Measurements from ENCODE around the gene FGD4.

FGD4 gene

DNA sequence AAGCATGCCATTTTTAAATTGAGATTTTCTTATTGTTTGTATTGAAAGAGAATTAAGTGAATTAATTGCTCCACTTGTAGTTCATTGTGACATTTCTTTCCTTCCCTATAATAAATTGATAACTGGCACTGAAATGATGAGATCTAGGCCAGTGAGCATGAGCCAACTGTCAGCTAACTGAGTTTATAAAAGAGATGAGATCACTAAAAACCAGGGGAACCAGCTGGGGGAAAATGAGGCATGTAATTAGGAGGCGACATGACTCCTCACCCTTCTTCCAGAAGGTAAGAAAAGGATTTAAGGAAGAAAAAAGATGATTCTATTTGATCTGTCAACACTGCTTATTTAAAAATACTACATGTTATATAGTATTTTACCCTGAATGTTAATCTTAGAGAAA lies 175.2 kb downstream of the FGD4 start:
- no peak for DNase-seq

DNA sequence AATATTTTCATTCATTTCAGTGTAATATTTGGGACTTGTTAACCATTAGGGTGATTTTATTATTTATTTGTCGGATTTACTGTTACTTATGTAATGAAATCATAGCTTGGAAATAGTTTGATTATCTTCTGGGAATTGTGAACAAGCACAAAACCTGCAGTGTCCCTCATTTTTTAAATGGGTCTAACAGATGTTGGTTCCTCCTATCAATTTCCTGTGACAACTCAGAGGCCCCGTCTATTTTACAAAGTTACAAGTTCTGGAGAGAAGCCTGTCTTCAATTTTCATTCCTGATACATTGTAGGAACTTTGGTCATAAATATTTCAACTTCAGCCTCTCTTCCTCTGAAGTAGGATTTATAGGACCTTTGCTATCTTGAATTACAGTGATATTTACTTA lies 178.0 kb downstream of the FGD4 start:
- DNase-seq: no peak

DNA sequence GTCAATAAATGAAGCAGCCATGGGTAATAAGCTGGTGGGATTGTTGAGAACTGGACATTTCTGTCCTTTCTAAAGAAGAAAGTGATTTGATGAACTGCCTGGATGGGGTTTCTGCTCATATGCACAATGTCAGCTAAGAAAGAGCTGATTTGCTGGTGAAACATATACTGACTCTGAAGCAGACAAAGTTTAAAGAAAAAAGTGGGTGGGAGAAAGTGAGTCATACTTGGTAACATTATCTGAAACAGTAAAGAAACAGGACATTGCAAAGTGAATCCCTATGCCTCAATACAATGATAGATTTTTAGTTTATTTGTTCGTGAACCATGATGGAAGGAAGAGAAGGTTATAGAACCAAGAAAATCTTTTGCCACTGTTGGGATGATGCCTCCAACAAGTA lies 184.2 kb downstream of the FGD4 start:
- no peak for DNase-seq

DNA sequence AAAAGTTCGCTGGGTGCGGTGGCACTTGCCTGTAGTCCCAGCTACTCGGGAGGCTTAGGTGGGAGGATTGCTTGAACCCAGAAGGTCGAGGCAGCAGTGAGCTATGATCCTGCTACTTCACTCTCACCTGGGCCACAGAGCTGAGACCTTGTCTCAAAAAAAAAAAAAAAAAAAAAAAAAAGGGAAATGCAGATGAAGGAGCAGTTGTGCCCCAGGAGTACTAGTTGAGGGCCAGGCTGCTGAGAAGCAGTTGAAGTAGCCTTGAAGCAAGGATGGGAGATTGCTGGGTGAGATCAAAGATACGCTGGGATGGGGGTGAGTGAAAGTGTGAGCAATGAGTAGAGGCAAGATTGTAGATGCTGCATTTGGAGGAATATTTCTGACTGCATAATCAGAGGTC lies 186.3 kb downstream of the FGD4 start:
- no peak for DNase-seq

DNA sequence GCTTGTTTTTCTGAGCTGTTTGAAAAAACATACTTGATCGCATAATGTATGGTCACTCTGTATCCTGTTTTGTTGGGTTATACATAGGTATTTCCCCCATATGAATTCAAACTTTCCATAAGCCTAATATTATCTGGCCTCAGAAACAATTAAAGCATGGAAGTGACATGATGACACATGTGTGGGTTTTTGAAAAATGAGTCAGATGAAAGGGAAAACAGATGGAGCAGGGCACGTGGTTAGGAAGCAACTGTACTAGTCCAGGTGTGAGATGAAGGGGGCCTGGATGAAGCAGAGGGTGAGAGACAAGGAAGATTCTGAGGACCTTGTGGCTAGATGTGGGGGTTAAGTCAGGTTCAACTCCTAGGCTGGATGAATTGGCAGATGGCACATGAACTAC lies 187.0 kb downstream of the FGD4 start:
- DNase-seq: no peak

DNA sequence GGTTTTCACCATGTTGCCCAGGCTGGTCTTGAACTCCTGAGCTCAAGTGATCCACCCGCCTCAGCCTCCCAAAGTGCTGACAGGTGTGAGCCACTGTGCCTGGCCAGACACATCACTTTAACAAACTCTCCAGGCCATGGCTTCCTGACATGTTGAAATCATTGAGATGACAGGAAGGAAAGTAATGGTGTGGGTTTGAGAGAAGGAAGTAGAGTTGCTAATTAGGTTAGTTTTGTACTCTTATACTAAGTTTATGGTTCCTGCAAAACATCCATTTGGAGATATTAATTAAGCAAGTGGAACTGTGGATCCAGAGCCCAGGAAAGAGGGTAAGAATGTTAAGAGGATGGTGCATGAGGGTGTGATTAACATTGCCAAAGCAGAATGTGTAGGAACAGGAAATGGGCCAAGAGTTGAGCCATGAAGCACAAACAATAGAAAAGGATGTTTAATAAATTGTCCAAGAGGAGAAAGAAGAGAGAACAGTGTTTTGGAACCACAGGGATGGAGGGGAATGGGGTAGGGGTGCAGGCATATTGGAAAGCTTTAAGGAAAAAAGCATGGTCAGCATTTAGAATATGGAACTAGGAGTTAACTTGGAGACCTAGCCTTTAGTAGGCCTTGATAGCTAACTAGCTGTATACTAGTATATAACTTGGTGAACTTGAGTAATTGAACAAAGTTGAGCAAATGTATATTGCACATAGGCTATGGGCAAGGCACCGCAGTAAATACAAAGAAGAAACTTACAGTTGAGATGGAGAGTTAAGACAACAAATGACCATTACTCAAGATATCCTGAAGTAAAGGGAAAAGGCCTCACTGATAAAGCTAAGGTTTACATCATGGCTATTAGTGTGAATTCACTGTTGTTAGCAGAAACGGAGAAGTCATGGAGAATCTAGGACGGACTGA lies 188.5 kb downstream of the FGD4 start:
- no peak for DNase-seq

DNA sequence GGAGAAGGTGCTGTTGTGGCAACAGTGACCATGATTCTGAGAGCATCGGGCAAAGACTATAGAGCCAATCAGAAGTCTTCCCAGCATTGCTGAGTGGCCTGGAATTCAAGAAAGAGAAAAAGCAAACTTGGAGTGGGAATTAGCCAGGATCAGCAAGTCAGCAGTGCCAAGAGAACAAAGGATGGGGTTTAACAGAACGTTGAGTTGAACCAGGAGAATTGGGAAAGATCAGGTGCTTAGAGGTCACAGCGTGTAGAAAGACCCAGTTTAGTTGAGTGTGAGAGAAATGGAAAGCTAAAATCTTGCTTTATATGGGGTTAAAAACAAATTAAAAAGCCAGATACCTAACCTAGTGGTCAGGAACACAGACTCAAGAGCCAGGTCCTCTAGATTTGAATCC lies 189.2 kb downstream of the FGD4 start:
- DNase-seq: no peak

DNA sequence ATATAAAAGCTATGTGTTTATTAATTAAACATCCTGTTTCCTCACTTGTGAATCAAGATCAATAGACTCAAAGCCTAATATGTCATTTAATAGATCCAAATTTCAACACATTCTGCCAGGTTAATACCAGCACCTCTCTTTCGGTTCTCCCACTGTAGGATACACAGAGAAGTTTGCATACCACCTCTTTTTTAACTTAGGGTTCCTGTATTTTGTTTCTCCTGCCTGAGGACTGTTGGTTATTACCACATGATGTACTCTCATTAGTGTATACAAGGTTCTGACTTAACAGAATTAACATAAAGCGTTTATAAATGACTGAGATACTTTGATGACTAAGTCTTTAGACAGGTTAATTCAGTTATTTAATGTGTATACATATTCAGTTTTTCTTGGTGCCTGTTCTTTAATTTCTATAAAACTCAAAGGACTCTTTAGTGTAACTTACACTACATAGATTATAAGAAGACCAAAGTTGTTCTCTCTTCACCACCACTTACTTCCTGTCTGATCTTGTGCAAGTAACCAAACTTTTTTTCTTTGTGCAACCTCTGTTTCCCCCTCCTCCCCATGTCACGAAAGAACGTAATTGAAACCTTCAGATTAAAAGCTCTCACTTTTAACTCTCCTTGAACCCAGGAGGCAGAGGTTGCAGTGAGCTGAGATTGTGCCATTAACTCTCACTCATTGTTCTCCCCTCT lies 190.0 kb downstream of the FGD4 start:
- no peak for DNase-seq

DNA sequence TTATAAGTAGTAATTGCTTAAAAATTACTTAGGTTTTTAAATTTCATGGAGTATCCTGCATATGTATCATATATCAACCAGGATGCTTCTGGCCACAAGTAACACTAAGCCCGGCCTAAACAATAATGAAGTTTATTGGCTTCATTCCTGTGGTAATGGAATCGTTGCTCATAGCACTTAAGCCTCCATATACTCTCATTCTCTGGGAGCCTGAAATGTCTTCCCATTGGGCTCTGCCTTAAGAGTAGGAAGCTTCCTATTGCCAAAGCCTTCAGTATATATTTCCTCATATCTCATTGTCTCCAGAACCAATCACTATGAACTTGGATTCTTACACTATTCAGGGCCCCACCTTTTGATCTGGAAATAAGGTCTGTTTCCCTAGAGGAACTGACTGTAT lies 195.9 kb downstream of the FGD4 start:
- DNase-seq: no peak

DNA sequence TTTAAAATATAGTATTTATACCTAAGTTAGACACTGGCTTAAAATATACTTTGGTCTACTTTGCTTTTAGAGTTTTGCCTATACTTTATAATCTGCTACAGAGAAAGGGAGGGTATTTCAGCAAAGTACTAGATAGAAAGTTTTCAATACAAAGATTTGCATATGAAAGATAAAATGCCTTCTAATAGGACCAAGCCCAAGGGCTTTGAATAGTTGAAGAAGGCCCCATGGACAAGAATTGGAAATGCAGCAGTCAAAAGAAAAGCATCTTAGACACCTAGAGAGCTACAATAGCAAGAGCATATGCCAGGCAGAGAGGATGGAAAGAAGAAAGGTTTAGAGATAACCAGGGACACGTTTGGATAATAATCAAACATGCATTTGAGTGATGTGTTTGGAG lies 196.7 kb downstream of the FGD4 start:
- no peak for DNase-seq

DNA sequence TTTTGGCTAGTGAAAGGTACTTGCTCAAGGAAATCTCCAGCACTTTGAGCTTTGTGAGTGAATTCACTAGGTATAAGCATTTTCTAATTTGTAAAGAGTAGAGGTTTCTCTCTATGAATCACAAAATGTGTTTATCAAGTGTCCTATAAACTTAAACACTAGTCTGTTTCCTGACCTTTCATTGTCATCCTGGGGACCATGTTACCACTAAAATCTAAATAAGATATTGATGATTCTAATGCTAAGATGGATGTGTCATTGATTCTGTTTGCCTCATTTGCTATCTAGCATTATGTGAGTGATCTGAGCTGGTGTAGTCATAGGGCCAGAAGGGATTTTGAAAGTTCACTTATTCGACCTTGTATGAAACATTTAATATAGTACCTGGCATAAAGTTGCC lies 199.3 kb downstream of the FGD4 start:
- DNase-seq: no peak

DNA sequence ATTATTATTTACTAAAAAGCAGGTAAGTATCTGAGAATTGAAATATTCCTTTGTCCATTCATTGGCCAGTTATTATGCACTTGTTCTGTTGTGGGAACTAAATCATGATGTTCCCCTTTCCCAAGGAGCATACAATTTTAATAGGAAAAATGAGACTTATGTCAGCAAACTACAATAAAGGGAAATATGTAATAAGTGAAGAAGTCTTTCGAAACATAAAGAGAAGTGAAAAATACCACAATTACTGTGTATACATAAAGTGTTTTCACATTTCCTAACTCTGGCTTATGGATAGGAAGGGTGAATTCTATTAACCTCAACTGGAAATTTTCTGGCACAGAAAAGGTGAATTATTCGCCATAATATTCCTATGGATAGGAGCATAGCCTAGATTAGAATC lies 201.3 kb downstream of the FGD4 start:
- no peak for DNase-seq

DNA sequence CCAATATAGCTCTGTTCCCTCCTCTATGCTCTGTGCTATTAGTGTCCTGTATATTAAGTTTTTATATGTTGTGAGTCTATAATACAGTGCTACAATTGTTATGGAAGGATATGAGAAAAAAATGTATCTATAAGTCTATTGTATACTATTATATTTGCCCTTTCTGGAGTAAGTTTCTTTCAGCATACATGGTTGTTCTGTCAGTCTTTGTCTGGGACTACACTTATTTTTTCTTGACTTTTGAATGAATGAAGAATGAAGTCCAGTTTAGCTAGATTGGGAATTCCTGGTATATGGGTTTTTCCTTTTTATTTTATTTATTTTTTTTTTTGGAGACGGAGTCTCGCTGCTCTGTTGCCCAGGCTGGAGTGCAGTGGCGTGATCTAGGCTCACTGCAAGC lies 203.7 kb downstream of the FGD4 start:
- no peak for DNase-seq

DNA sequence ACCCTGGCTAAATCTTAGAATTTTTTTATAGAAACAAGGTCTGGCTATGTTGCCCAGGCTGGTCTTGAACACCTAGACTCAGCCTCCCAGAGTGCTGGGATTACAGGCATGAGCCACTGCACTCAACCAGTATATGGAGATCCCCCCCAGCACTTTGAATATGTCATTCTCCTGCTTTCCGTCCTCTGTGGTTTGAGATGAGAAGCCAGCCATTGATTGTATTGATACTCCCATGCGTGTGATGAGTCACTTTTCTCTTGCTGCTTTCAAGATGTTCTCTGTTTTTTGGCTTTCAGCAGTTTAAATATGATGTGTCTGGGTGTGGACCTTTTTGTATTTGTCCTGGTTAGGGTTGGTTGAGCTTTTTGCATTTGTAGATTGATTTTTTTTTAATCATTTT lies 204.5 kb downstream of the FGD4 start:
- no peak for DNase-seq

DNA sequence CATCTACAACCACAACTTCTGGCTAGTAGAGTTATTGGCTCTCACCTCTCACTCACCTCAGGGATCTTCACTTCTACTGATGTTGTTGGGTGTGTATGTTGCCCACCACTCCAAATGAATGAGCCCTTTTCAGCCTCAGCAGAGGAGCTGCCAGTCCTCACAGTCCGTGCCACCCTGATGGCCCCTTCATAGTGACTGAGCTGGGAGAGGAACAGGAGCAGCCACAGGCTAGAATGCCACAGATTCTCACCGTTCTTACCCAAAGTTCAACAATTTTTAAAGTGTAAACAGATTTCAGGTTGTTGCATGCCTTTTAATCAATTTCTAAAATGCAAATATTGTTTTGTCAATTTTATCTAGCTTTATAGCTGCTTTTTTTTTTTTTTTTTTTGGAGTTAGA lies 205.2 kb downstream of the FGD4 start:
- DNase-seq: no peak

DNA sequence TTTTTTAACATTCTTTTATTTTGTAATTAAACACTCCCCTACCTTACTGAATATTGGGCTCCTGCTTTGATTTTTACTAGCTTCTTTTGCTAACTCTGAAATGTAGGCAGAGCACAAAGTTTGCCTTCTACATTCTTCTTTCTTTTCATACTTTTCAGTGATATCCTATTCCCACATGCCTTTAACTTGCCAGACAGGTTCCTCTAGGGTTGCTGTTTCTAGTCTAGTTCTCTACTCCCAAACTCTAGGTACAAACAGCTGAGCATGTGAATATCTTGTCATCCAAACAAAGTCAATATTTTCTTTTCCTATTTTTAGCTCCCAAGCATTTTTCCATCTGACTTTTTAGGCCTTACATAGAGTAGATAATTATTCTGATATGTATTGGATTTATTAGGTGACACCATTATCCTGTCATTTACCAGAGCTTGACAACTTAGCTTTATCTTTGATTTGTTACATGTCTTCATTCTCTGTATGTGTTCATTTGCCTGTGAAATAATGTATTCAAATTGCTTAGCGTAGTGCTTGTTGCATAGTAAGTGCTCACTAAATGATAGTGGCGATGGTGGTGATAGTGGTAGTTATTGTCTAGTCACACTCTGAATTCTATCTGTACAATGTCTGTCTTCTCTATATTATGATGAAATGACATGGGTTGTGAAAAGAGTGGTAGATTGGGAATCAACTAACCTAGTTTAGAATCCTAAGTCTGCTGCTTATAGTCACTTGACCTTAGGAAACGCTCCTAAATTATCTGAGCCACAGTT lies 206.2 kb downstream of the FGD4 start:
- DNase-seq: no peak

DNA sequence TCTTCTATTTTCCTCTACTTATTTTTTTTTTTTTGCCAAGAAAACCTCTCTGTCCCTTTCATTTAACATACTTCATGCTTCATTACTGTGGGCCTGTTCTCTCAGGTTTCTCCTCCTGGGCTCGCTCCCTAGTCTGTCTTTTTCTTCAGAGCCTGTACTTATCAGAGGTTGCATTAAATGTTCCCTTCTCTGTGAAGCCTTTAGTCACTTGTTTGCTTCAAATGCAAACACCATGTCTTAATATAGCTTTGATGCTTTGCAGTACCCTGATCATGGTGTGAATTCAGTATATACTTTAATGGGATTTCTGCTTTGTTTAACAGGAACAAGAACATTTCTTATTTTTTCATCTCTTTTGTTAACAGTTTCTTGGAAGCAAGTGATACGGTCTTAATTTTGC lies 207.1 kb downstream of the FGD4 start:
- DNase-seq: no peak

DNA sequence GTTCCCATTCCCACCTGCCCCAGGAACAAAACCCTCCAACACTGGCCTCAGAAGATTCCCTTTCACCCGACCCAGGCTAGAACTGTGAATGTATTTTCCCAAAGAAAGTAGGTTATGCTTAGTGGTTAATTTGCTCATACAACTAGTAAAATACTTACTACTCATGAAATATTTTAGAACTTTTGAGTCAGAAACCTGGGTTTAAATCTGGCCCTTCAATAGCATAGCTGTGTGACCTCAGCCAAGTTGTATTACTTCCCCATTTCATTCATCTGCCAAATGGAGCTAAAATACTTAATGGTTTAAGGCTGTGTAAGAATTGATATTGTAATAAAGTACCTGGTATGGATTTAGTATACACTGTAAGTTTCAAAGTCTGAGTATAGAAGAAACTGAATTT lies 210.6 kb downstream of the FGD4 start:
- DNase-seq: no peak

DNA sequence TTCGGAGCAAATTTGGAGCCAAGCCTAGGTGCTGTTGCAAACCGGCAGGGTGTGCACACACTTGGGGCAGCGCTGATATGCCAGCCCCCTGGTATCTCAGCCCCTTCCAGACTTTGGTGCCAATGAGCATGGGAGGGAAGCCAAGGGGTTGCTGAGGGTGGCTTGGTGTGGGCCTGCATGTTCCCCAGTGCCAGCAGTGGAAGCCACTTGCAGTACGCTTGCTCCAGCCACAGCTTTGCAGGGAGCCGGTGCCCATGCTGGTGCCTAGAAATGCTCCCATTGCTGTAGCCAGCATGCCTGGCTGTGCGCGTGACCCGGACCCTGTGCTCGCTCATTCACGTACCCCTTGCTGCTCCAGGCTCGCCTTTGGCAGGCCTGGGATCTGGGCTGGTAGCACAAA lies 212.6 kb downstream of the FGD4 start:
- no peak for DNase-seq

DNA sequence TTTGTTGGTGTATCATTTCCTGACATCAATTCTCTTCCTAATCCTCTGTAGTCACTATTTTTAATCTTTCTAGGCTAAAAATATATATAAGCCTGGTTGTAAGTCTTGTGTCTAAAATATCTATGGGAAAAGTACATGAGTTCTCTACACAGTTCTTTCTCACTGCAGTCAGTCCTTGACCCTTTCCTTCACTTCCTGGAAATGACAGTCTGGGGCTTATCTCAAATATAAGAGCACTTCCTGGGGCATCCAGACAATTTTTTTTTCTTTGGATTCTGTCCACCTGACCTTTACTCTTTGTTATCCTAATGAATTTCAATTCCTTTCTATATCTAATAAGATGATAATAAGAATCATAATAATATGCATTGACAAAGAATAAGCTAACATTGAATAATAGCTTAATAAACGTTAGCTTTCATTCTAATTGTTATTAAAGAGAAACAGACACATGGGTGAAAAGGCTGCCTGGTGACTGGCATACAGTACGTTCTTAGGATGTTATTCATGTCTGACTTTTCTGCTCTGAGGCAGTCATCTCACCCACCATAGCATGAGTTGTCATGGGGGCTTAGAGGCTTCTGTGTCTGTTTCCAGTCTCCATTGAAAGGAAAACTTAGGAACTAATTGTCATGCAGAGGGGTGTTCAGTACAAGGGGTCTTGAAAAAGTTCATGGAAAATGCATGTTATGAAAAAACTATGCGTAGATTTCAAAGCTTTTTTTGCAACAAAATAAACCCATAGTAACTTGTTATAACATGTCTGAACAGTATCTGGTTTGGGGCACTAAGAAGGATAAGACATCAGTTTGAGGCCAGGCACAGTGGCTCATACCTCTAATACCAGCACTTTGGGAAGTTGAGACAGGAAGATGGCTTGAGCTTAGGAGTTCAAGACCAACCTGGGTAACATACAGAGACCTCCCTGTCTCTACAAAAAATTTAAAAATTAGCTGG lies 213.6 kb downstream of the FGD4 start:
- no peak for DNase-seq

DNA sequence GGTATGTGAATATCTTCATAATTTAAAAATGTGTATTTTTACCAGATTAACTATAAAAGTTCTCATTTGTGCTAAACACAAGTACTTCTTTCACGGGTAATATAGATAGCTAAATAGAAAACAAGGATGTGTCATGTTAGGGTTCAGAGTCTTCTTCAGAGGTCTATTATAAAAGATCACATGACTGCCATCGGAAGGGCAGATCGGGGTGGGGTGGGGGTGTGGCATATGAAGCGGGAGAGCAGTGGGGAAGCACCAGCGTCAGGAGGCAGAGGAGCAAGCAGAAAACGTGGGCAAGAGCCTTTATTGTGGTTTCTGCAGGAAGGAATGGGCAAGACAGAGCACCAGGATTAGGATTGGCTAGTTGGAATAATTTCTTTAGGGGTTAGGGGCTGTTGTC lies 216.1 kb downstream of the FGD4 start:
- no peak for DNase-seq

DNA sequence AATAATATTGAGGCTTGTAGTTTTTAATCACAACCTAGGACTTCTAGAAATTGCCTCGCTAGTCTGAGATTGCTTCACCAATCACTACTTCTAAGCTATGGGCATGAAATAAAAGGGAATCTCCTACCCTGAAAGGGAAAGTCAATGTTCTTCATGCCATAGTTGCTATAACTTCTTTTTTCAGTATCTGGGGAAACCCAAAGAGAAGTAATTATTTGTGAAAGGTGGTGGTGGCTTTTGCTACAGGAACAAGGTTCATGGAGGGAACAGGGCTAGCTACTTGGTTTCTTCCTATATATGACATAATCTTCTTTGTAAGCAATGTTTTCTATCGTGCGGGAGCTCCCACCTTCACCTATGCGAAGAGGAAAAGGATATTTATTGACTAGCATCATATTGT lies 218.2 kb downstream of the FGD4 start:
- DNase-seq: no peak

DNA sequence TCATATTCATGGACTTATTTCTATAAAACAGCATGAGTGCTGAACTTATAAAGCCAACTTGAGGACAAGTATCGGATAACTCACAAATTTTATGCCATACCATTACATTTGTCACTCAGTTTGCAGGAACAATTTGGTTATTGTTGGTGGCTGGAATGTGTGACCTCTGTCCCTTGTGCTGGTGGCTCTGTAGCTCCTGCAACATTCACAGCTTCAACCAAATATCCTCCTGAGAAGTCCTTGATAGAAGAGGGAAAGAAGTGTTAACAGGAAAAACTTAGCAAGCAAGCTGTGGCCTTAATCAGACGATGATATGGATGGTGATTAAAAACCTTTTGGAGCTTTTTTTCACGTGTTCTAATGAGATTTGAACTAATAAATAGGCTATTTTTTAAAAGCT lies 218.8 kb downstream of the FGD4 start:
- no peak for DNase-seq

All from NCI-H774 (cell line).